ENCODE data around the gene MRPS15.

Gene MRPS15

GRCh38 chr1:36417931-36418330 is 46.3 kb downstream of the MRPS15 start:
- DNase-seq (ENCODE audit: extremely low read depth, low read depth): no peak
- TF ChIP-seq CTCF (IDR thresholded peaks at IDR 0.05; ENCODE audit: low read depth, low read length): no peak

GRCh38 chr1:36415661-36416326 is 48.4 kb downstream of the MRPS15 start:
- no peak for TF ChIP-seq CTCF (IDR thresholded peaks at IDR 0.05; ENCODE audit: low read depth, low read length)
- no peak for DNase-seq (ENCODE audit: extremely low read depth, low read depth)

GRCh38 chr1:36414384-36414783 is 49.8 kb downstream of the MRPS15 start:
- DNase-seq (ENCODE audit: extremely low read depth, low read depth): no peak
- no peak for TF ChIP-seq CTCF (IDR thresholded peaks at IDR 0.05; ENCODE audit: low read depth, low read length)

- DNase-seq (ENCODE audit: extremely low read depth, low read depth): no peak
- TF ChIP-seq CTCF (IDR thresholded peaks at IDR 0.05; ENCODE audit: low read depth, low read length): no peak
Observed at GRCh38 chr1:36411674-36412648, 52.2 kb downstream of the MRPS15 start.

GRCh38 chr1:36408479-36408878 is 55.7 kb downstream of the MRPS15 start:
- no peak for TF ChIP-seq CTCF (IDR thresholded peaks at IDR 0.05; ENCODE audit: low read depth, low read length)
- no peak for DNase-seq (ENCODE audit: extremely low read depth, low read depth)

- TF ChIP-seq CTCF (IDR thresholded peaks at IDR 0.05; ENCODE audit: low read depth, low read length): no peak
- DNase-seq (ENCODE audit: extremely low read depth, low read depth): no peak
Observed at GRCh38 chr1:36406440-36406839, 57.7 kb downstream of the MRPS15 start.

Measured in AG09319 (cell line).